HG03159 (cell line): ENCODE data around the gene PSIP1.
"Not testable (repeated sequence)": the region's sequence is repeated elsewhere in the genome, so short reads cannot be mapped to it uniquely, and the experiment has no call there.

ENCODE experiments used
- ATAC-seq: cut with Tn5 transposase; IDR thresholded peaks from one replicate; pipeline ENCODE4 v1.9.1; 2021; ENCODE audit warnings: mild to moderate bottlenecking, moderate library complexity; ENCODE audit not compliant: unreplicated experiment

PSIP1 gene

DNA sequence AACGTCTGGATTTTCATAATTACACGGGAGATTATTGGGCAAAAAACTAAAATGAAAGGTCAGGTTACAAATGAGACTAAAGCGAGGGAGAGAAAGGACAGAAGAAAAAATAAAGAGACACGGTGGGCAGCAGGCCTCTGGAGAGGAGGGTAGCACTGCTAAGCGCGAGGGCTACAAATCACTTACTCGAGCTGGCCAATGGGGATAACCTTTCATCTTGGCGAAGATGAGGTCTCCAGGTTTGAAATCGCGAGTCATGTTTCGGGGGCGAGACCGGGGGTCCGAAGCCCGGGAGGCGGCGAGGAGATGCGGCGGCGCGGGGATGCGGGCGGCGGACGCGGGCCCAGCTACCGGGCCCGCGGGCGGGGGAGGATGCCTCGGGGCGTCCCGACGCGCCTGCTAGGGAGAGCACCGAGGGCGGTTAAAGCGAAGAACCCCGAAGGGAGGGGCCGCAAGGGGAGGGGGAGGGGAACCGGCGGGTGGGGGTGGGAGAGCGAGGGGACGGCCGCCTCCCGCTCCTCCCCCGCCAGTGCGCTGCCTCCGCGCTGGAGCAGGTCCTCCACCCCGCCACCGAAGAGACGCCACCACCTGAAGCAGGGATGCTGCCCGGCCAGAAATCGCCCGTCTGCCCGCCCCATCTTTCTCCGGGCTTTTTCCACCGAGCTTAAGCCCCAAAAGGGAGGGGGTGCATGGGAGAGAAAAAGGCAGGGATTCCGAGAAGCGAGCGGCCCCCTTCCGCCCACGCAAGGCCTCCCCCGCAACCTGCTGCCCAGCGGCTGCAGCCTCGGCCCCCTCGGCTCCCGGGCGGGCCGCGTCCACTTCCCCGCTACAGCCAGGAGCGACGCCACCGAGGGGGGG, 610 bp downstream of the PSIP1 start:
- peak; percentile 43 for ATAC-seq

DNA sequence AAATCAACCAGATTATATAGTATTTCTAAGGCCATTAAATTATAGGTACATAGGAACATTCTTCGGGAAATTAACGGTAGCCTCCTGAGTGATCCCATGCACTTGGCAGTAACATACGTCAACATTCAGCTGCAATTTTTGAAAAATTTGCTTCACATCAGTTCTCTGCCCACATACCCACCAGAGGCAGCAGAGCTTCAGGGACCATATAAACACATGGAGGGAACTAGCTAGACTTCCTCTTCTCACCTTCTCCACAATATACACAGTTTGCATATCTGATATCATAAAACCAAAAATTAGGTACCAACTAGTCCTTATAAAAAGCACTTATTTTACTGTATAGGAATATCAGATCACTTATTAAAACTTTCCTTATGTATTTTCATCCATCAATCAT, 4.8 kb downstream of the PSIP1 start:
- no peak for ATAC-seq

DNA sequence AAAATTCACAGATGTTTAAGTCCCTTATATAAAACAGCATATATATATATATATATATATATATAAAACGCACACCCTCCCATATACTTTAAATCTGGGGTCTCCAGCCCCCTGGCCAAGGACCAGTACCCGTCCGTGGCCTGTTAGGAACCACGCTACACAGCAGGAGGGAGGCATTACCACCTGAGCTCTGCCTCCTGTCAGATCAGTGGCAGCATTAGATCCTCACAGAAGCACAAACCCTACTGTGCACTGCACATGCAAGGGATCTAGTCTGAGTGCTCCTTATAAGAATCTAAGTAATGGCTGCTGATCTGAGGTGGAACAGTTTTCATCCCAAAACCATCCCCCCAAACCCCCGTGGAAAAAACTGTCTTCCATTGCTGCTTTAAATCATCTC, 9.0 kb downstream of the PSIP1 start:
- ATAC-seq: no peak

DNA sequence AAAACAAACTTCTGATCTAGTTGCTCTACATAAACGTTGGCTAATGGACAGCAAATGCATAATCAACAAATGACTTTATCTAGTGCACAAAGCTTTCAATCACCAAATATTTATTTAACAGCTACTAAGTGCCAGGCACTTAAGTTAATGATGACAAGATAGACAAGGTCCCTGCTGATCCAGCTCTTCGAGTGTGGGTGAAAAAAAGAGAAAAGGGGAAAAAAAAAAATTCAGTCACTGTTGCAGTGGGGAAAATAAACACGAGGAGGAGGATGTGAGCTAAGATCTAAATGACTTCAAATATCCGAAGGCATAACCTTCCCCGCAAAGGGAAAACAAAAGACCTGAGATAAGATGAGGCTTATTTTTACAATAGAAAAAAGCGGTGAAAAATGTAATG, 9.6 kb downstream of the PSIP1 start:
- no peak for ATAC-seq

DNA sequence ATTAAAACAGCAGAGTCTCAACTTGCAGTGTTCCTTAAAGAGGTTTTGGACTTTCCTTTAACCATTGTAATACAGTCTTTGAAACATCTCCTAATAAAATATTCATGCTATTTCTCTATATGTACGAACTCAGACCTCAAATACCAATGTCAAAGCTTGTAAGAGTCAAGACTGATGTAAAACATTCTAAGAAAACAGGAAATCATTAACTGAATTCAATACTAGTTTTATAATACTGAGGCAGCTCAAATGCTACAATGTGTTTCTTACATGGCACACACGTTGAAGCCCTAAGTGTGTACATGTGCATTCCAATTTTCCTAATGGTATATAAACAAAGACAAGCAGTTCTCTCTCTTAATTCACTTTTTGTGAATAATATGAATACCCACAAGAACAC, 11.6 kb downstream of the PSIP1 start:
- no peak for ATAC-seq

DNA sequence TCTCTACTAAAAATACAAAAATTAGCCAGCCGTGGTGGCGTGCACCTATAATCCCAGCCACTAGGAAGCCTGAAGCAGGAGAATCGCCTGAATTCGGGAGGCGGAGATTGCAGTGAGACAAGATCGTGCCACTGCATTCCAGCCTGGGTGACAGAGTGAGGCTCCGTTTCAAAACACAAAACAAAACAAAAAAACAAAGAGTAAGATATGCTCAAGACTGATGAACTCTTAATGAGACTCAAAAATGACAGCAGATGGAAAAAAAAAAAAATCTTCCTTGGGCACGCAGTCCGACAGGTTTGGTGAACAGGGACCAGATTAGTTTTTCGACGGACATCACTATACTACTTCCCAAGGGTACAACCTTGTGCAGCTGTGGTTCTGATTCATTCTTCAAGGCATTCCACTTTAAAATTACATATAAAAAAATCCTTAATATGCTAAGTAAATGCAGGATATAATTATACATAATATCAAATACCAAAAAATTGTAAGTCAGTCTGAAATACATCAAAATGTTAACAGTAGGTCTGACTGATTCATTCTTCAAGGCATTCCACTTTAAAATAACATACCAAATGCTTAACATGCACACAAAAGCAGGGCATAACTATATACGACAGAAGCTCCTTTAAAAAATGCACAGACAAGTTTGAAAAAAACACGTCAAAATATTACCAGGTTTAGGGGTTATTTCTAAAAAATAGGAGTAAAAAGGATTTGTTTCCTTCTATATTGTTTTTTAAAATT, 12.3 kb downstream of the PSIP1 start:
- no peak for ATAC-seq

DNA sequence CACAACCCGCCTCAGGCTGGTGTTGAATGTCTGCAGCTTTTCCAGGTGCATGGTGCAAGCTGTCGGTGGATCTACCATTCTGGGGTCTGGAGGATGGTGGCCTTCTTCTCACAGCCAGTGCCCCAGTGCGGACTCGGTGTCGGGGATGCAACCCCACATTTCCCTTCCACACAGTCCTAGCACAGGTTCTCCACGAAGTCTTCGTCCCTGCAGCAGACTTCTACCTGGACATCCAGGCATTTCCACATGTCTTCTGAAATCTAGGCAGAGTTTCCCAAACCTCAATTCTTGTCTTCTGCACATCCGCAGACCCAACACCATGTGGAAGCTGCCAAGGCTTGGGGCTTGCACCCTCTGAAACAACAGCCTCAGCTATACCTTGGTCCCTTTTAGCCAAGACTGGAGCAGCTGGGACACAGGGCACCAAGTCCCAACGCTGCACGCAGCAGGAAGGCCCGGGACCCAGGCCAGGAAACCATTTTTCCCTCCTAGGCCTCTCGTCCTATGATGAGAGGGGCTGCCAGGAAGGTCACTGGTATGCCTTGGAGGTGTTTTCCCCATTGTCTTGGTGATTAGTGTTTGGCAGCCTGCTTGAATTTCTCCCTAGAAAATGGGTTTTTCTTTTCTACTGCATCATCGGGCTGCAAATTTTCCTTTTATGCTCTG, 18.2 kb downstream of the PSIP1 start:
- no peak for ATAC-seq

DNA sequence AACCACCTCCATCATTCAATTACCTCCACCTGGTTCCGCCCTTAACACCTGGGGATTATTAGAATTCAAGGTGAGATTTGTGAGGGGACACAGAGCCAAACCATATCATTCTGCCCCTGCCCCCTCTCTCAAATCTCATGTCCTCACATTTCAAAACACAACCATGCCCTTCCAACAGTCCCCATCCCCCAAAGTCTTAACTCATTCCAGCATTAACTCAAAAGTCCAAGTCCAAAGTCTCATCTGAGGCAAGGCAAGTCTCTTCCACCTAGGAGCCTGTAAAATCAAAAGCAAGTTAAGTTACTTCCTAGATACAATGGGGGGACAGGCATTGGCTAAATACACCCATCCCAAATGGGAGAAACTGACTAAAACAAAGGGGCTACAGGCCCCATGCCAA, 18.8 kb downstream of the PSIP1 start:
- no peak for ATAC-seq

DNA sequence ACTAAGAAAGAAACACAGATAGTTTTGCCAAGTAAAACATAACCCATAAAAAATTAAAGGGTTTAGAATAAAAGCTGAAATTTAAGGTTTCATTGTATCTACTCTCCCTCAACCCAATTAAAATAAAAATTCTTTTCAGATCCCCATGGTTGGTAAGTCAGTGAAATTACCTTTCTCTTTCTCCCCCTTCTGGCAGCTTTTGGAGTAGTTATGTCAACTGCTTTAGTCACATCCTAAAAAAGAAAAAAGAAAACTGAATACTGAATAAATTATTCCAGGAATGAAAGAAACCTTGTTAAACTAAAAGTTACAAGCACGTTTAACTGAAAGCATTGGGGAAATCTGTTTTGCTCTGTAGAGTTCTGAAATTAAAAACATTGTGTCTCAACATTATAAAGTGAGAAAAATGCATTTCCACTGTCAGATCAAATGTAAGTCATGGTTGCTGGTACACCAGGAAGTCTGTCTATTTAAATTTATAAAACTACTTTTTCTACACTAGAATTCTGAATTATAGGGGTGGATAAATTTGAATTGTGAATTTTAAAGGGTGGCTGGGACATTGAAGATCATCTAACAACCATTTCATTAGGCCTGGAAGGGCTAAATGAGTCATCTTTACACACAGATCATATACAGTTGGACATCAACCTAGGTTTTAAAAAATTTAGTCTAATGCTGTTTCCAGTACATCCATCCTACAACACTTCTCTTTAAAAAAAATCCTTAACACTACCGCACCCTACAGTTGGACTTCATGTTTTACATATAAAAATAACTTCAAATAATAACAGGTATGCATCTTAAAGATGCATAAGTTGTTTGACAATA, 24.7 kb downstream of the PSIP1 start:
- ATAC-seq: no peak

DNA sequence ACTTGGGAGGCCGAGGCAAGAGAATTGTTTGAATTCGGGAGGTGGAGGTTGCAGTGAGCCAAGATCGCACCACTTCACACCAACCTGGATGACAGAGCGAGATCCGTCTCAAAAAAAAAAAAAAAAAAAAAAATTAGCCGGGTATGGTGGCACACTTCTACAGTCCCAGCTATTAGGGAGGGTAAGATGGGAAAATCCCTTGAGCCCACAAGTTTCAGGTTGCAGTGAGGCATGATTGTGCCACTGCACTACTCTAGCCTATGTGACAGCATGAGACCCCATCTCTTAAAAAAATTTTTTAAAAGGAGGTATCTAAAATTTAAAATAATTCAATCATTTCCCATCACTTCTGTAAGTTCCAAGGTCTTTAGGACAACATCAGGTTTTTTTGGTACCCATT, 26.0 kb downstream of the PSIP1 start:
- ATAC-seq: no peak

DNA sequence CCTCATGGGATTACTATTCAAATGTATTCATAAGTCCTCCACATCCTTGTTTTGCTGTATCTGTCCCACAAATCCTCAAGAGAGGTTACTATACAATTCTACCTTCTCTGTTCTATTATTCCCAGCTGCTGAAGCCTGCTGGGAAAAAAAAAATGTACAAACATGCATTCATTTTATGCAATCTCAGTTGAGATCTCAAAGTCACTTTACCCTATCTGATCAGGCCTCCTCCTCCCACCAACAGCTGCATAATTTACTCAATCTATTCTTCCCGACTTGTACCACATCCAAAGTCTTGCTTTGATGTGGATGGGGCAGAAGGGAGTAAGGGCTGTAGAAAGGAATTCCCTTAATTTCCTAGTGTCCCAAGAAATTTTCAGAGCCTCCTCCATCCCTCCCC, 28.6 kb downstream of the PSIP1 start:
- no peak for ATAC-seq

DNA sequence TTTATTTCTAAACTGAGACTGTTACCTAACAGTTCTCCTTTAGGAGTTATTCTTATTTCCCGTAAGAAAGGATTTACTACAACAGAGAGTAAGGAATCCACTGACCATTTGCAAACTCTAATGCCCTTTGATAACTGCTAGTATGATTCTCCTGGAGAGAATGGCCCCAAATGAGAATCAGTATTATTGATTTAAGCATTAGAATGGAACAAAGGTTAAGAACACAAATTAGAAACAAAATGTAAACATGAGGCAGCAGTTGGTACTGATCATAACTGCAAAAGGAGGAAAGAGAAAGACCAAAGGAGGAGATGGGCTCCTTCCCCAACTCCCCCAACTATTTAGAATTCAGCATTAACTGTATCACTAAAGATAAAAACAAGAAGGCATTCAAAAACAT, 30.7 kb downstream of the PSIP1 start:
- no peak for ATAC-seq

DNA sequence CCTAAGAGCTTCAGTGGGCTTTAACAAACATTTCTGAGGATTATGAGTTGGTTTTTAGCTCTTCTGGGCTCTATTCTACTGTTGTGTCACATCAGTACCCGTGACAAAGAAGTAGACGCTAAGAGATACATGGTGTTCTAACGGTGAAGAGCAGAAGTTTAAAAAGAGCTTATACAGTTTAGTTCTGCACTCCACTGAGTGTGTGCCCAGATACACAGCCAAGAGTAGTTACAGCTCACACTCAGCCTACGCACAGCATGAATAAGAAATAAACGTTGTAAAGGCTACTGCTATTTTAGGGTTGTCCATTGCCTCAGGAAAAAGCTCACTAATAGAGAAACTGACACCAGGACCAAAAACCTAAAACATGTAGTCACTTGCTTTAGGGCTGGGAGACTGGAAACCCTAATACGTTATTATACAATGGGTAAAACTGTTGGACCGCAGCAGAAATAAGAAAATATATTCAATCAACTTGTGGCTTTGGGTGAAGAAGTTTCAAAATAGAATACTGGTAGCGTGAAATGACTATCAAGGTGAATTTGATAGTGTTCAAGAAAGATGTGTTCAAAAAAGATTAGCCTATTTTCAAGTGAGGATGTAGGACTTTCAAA, 34.7 kb downstream of the PSIP1 start:
- no peak for ATAC-seq

DNA sequence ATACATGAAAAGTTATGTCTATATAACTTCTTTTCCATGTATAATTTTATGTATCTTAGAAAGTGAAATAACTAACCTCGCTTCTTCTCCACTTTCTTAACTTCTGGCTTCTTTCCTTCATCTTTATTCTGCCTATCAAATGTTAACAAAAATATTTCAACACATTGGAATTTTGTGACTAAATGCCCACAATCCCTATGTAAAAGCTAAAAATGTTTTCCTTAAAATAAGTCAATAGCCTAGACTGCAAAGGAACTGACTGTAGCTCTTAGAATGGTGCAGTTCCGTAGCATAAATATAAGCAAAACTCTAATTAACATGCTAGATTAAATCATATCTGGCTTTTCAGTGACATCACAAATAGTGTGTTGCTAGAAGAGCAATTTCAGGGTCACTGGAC, 40.9 kb downstream of the PSIP1 start:
- no peak for ATAC-seq

DNA sequence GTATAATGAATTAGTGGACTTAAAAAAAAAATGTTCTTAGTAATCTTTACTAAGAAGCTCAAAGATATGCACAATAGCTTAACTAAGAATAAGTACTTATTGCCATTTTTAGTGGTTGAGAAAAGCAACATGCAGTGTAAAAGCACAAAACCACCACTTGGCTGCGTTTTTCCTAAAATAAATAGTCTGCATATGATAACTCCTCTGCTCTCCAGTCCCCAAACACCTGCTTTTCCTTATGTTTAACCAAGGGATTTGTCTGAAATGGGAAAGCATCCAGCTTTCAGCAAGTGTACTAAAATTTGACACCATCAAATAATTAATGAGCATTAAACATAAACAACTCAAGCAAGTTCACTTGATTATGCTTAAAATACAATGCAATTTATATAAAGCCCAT, 41.4 kb downstream of the PSIP1 start:
- ATAC-seq: no peak

DNA sequence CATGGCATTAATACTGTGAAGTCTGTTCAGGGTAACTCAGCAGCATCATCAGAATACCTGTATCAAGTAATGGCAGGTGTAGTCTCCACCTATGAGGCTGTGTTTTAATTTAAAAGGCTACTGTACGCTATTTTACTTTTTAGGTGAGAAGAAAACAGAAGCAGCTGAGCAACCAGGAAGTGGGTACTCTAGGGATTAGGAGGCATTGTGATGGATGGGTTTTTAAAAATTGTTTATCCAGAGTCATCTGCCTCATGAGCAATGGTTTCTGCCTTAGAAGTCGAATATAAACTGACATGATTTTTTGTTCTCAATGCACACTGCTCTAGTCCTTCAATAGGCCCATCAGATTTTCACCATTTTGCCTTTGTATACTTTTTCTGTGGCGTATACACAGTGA, 42.6 kb downstream of the PSIP1 start:
- ATAC-seq: no peak

DNA sequence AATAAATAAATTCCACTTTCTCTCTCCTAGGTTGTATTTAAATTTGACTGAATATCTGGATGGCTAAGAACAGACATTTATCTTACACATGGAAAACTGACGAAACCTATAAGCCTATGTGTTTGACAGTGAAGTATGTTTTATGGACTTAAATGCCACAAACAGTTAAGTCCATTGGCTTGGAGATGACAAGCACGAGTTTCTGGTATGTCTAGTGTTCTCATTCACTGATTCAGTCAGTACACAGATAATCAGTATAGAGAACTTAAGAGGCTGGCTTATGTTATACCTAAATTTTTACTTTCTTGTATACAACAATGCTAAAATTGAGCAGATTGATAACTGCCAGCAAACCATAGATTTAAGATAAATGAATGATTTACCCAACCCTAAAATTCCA, 49.2 kb downstream of the PSIP1 start:
- ATAC-seq: no peak

DNA sequence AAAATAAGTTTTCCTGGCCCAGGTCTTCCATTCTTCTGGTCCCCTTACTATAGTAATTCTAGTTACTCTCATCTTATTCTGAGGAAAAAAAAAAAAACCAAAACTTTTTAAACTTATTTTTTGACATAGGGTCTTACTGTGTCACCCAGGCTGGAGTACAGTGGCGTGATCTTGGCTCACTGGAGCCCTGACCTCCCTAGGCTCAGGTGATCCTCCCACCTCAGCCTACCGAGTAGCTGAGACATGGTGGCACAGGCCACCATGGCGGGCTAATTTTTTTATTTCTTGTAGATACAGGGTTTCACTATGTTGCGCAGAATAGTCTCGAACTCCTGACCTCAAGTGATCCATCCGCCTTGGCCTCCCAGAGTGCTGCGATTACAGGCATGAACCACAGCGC, 49.7 kb downstream of the PSIP1 start:
- no peak for ATAC-seq

DNA sequence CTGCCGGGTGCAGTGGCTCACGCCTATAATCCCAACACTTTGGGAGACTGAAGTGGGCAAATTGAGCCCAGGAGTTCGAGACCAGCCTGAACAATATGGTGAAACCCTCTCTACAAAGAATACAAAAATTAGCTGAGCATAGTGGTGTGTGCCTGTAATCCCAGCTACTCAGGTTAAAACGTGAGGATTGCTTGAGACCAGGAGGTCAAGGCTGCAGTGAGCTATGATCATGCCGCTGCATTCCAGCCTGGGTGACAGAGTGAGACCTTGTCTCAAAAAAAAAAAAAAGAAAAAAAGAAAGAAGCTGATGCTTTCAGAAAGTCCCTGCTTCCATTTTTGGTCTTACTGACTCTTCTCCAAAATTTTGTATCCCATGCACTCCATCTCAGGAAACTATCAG, 56.8 kb downstream of the PSIP1 start:
- no peak for ATAC-seq

DNA sequence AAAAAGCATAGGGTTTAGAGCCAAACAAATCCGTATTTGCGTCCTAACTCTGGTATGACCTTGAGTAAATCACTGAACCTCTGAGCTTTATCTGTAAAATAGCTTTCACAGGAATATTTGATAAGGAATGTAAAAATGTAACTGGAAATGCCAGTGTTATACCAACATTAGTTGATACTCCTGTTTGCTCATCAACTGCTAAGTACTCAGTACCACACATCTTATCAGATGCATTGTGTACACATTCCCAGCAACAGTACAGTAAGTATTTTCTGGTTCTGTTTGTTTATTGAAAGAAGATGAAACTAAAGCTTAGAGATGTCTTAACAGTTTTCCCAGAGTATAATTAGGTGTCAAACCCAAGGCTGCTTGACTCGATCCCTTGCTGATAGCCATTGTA, 66.6 kb downstream of the PSIP1 start:
- no peak for ATAC-seq

DNA sequence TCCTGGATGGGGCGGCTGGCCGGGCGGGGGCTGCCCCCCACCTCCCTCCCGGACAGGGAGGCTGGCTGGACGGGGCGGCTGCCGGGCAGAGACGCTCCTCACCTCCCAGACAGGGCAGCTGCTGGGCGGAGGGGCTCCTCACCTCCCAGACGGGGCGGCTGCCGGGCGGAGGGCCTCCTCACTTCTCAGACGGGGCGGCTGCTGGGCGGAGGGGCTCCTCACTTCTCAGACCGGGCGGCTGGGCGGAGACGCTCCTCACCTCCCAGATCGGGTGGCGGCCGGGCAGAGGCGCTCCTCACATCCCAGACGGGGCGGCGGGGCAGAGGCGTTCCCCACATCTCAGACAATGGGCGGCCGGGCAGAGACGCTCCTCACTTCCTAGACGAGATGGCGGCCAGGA, 68.5 kb downstream of the PSIP1 start:
- not testable (repeated sequence) for ATAC-seq
